ENCODE results near the gene CCDC175.
A peak's percentile ranks its signal among the peaks of the same experiment; 100 is the strongest.

Gene CCDC175

GRCh38 chr14:59538936-59539335 is 37.7 kb downstream of the CCDC175 start:
- DNase-seq: no peak

DNA sequence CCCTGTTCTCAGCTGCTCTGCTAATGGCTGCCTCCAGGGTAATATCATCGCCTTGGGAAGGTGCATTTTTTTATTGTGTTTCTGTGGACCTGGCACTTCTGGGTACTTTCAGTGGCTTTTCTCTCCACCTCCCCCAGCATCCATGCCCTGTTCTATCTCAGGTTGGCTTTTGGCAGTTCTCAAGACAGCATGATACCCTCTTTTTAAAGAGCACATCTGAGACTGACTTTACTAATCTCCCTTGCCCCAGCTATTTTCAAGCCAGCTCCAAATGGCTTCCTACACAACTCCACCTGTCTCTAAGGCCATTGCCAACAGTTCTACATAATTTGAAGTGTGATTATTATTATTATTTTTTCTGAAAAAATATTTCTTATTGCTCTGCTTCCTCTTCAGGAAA is 39.1 kb downstream of the CCDC175 start:
- no peak for DNase-seq

DNA sequence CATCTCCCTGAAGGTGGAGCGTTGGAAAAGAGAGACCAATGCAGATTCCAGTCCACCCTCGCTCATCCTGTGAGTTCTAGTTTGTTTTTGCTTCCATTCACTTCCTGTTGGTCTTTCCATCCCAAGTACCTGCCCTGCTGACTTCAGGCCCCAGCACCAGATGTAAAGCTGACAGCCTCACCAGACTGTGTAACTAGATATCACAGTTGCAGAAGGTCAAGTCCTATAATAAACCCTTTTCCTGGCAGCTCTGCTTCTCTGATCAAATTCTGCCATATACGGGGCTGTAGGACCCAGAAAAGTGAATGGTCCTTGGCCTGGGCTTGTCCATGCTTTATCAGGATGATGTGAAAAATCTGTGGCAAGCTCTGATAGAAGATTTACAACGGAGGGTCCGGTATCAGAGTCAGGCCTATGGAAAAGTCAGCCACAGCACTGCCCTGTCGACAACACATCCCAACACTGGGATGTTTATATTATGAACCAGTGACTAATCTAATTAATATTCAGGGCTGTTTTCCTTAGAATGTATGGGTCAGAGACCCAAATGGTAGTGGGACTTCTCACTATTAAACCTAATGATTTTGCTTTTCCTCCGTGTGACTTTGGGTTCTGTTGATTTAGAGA is 42.1 kb downstream of the CCDC175 start:
- DNase-seq: no peak

- no peak for DNase-seq
Observed at GRCh38 chr14:59532419-59532818, 44.2 kb downstream of the CCDC175 start.

DNA sequence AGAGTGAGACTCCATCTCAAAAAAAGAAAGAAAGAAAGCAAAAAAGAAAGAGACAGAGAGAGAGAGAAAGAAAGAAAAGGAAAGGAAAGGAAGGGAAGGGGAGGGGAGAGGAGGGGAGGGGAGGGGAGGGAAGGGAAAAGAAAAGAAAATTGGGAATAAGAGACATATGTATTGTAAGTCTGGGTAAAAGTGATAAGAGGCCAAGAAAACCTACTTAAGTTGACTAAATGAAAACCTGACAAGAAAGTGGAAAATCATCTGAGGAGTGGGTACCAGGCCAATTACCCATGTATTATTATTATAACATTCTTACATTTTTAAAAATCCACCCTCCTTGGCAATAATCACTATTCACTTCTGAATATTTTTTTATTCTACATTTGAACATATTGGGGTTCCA is 46.3 kb downstream of the CCDC175 start:
- no peak for DNase-seq

DNA sequence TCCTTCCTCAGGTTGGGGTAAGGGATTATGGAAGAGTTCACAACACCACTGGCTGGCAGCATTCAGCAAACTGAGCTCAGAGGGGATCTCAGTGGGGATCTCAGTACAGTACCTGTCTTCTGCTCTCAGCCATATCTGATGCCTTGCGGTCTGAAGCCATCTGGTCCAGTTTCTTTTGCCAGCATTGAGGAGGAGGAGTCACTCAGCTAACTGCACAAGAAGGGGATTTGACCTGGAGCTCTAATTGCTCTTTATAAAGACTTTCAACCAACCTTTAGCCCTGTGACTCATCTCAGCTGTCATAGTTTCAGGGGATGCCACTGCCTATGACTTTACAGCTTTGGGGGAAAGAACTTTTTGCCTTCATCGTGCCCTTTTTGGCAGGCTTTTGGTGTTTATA is 47.4 kb downstream of the CCDC175 start:
- DNase-seq: no peak

DNA sequence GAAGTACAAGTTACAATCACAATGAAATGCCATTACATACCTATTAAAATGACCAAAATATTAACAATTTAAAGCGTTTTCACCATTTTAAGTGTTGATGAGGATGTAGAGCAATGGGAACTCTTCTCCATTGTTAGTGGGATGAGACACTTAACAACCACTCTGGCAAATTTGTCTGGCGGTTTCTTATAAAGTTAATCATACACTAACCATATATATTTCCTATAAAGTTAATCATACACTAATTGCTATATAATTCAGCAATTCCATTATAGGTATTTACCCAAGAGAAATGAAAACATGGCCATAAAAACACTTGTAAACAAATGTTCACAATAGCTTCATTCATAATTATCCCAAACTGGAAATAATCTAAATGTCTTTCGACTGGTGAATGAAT is 56.4 kb downstream of the CCDC175 start:
- no peak for DNase-seq

- DNase-seq: no peak
Observed at GRCh38 chr14:59511916-59512575, 64.6 kb downstream of the CCDC175 start.

DNA sequence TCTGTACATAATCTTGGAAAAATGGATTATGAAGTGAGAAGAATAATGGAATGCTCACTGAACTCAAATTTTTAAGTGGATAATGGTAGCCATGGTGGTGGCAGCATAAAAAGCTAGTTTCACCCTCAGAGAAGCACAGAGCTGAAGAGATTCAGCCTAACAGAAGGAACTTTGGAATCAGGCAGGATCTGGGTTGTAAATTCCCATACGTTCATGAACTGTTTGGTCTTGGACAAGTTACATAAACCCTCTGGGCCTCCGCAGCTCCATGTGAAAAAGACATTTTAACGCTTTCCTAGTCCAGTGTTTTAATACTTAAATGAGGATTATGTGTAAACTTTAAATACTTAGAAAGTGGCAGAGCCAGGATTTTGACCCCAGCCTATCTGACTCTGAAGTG is 65.6 kb downstream of the CCDC175 start:
- no peak for DNase-seq

DNA sequence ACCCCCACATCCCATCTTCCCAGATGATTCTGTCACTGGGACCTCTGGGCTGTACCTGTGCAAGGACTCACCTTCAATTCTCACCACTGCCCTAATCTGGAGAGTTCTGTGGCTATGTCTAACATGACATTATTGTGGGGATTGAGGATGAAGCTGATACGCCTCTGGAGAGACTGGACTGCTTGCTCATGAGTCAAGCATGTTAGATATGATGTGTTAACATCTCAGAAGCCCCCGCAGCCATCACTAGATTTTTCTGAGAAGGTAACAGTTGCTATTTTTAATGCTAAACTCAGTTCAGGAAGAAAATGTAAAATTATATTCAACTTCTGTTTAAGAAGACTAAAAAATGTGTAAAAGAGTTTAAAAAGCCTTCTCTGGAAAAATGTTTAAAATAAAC is 66.6 kb downstream of the CCDC175 start:
- no peak for DNase-seq

GRCh38 chr14:59509101-59509500 is 67.5 kb downstream of the CCDC175 start:
- DNase-seq: no peak

- DNase-seq: no peak
Observed at GRCh38 chr14:59507752-59508103, 68.9 kb downstream of the CCDC175 start.

- peak; percentile 33 for DNase-seq
Observed at GRCh38 chr14:59507063-59507751, 69.4 kb downstream of the CCDC175 start.

DNA sequence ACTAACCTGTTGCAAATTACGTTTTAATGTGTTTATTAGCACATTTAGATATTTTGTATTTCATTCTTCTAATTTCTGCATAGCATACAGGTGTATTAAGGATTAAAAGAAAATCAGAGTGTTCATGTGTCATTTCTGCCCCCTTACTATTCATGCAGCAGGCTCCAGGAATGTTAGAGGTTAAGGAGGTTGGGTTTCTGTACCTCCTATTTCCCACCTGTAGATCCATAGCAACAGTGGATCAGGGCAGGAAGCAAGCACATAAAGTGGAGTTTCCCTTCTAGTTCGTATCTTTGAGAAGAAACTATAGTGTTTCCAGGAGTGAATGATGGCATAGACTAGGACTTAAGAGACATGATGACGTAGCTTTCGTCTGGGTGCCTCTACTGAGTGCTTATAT is 73.4 kb downstream of the CCDC175 start:
- DNase-seq: no peak

GRCh38 chr14:59500732-59501131 is 75.9 kb downstream of the CCDC175 start:
- no peak for DNase-seq

DNA sequence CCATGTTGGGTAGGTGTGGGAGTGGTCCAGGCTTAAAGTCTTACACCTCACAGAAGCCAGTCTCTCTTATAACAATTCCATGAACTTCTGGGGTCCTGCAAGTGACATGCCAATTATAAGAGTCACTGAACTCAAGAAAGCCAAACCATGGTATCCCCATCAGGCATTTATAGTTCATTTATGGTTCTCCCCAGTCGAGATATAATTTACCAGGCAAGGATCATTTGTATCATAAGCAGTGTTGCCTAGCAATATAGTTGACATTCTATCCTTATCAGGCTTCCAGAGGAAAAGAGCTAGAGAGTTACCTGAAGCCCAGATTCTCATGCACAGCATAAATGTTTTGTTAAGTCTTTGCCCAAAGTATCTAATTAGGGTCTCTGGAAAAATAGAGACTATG is 84.2 kb downstream of the CCDC175 start:
- DNase-seq: no peak

DNA sequence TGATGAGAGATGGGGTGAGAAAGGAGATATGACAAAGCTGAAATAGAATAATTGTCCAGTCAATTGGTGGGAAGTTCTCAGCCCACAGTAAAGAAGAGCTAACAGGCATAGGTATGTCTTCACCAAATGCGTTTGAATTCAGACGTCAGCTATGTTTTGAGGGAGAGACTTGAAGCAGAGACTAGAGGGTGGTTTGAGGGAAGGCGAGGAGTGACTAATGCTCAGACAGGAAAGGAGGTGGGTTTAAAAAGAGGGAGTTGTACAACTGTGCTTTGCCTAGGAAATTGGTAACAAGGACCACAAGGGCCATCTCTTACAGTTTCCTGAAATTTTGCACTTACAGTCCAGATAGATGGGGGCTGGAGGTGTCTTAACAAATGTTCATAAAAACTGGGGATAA is 85.9 kb downstream of the CCDC175 start:
- no peak for DNase-seq

GRCh38 chr14:59484639-59485175 is 91.9 kb downstream of the CCDC175 start:
- DNase-seq: no peak

- DNase-seq: peak; percentile 98
Observed at GRCh38 chr14:59483819-59484638, 92.6 kb downstream of the CCDC175 start, which contains the start of the genes JKAMP and L3HYPDH. Gene JKAMP (plus strand): TSS chr14:59484517. CDS start chr14:59484590, 73 bp downstream. Gene L3HYPDH (minus strand): TSS chr14:59484408. CDS start chr14:59484316, 92 bp downstream.

DNA sequence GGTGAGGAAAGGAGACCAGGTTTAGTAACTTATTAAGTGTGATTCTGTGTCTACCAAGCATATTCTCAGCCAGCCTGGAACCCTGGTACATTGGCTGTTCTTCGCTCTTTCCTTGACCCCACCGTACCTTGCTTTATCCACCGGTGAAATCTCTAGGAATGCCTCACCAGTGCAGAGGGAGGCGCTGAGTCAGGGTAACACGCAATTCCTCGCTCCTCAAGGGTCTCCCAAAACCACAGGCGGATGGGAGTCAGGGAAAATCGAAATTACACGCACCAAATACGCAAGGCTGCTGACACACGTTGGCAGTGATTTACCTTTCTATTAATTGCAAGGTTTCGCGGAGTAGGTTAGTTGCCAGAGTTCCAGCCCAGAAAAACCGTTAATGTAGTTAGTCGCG is 93.2 kb downstream of the CCDC175 start:
- DNase-seq: peak; percentile 3

GRCh38 chr14:59482541-59483331 is 93.9 kb downstream of the CCDC175 start:
- DNase-seq: no peak
